Loucy (cell line): Measurements from ENCODE around the gene PLEK.

Experiments
- H2AFZ ChIP-seq: fragments of 200-600 bp; sonication (generic); 2 replicates; pipeline ENCODE4 v1.6.0; 2016; ENCODE audit warnings: antibody characterized with exemption, mild to moderate bottlenecking, low read length, moderate library complexity
- H3F3A ChIP-seq: fragments of 200-600 bp; 2 replicates; pipeline ENCODE4 v1.6.0; 2016; ENCODE audit warnings: antibody characterized with exemption, low read depth, mild to moderate bottlenecking
- H3K27me3 ChIP-seq: fragments of 200-600 bp; sonication (generic); 2 replicates; pipeline ENCODE4 v1.6.1; 2014; ENCODE audit warnings: low read length, mild to moderate bottlenecking; ENCODE audit not compliant: insufficient read depth, poor library complexity, severe bottlenecking
- H3K36me3 ChIP-seq: fragments of 200-600 bp; sonication (generic); 2 replicates; pipeline ENCODE4 v1.6.1; 2016; ENCODE audit warnings: low read length; ENCODE audit not compliant: insufficient read depth
- H3K4me1 ChIP-seq: fragments of 200-600 bp; sonication (generic); 2 replicates; pipeline ENCODE4 v1.5.1; 2014; ENCODE audit warnings: low read length, mild to moderate bottlenecking; ENCODE audit not compliant: insufficient read depth, poor library complexity, severe bottlenecking
- H3K4me2 ChIP-seq: fragments of 200-600 bp; sonication (generic); 2 replicates; pipeline ENCODE4 v1.6.0; 2014; ENCODE audit warnings: antibody characterized with exemption, low read length, low read depth, mild to moderate bottlenecking; ENCODE audit not compliant: poor library complexity, severe bottlenecking
- H3K4me3 ChIP-seq: fragments of 200-600 bp; sonication (generic); 2 replicates; pipeline ENCODE4 v1.5.1; 2014; ENCODE audit warnings: low read length, mild to moderate bottlenecking, mixed read lengths; ENCODE audit not compliant: poor library complexity, severe bottlenecking
- H3K79me2 ChIP-seq: fragments of 200-600 bp; sonication (generic); 2 replicates; pipeline ENCODE4 v1.6.1; 2014; ENCODE audit warnings: low read length; ENCODE audit not compliant: insufficient read depth
- H3K9ac ChIP-seq: fragments of 200-600 bp; sonication (generic); 2 replicates; pipeline ENCODE4 v1.6.0; 2014; ENCODE audit warnings: mild to moderate bottlenecking, low read depth, low read length, moderate library complexity; ENCODE audit not compliant: poor library complexity, severe bottlenecking
- H3K9me2 ChIP-seq: fragments of 200-600 bp; sonication (generic); replicated peaks from 2 replicates; pipeline ENCODE4 v1.6.1; 2016; ENCODE audit warnings: low read depth, low read length, mixed read lengths
- H3K9me3 ChIP-seq: fragments of 200-600 bp; sonication (generic); 2 replicates; pipeline ENCODE4 v1.6.1; 2014; ENCODE audit warnings: mild to moderate bottlenecking, antibody characterized with exemption, low read length, low read depth; ENCODE audit not compliant: insufficient read depth
- H4K20me1 ChIP-seq: fragments of 200-600 bp; sonication (generic); 2 replicates; pipeline ENCODE4 v1.6.0; 2014; ENCODE audit warnings: antibody characterized with exemption, low read length, mild to moderate bottlenecking; ENCODE audit not compliant: insufficient read depth, poor library complexity, severe bottlenecking
- CTCF ChIP-seq: fragments of 200-600 bp; sonication (generic); conservative IDR thresholded peaks from 2 replicates; pipeline ENCODE4 v1.5.1; 2014; ENCODE audit warnings: mild to moderate bottlenecking, antibody characterized with exemption, low read length
- EZH2phosphoT487 ChIP-seq: fragments of 200-600 bp; IDR thresholded peaks from 2 replicates; pipeline ENCODE4 v1.6.1; 2018; ENCODE audit warnings: antibody characterized with exemption, mild to moderate bottlenecking, moderate library complexity, borderline replicate concordance

Gene PLEK

GRCh38 chr2:68367953-68368653 is 3.0 kb downstream of the PLEK start:
- H3K4me3 ChIP-seq = no peak overlapping the region
- no peak overlapping the region for H3K4me2 ChIP-seq

GRCh38 chr2:68368654-68369336 is 3.7 kb downstream of the PLEK start:
- Histone ChIP-seq H3K79me2 (no peaks in the 10 kb centered on the region), H3K9ac (no peak overlapping the region), H3K9me2 (no peaks in the 10 kb centered on the region), H3F3A (no peaks in the 10 kb centered on the region; the same call in 1 of the 2 replicates), H3K4me3 (no peak overlapping the region), H3K27me3 (no peaks in the 10 kb centered on the region), H4K20me1 (no peaks in the 10 kb centered on the region), H3K4me1 (peaks cover 3% of the 10 kb centered on the region), H3K36me3 (no peaks in the 10 kb centered on the region), H2AFZ (0 out of 2 replicates have a peak overlapping the region, but pooled peaks have one; percentile 22), H3K9me3 (no peaks in the 10 kb centered on the region), H3K4me2 (no peak overlapping the region)
- TF ChIP-seq CTCF (no peak), EZH2phosphoT487 (no peak)

More at GRCh38 chr2:68367953-68368653, 3.0 kb downstream of the PLEK start:
- H2AFZ ChIP-seq = 0 out of 2 replicates have a peak overlapping the region, but pooled peaks have one; percentile 22
- H3K9me2 ChIP-seq = no peaks in the 10 kb centered on the region
- no peaks in the 10 kb centered on the region for H3K27me3 ChIP-seq
- H3F3A ChIP-seq = no peaks in the 10 kb centered on the region; the same call in 1 of the 2 replicates
- H4K20me1 ChIP-seq = no peaks in the 10 kb centered on the region
- no peaks in the 10 kb centered on the region for H3K36me3 ChIP-seq
- no peaks in the 10 kb centered on the region for H3K79me2 ChIP-seq
- no peaks in the 10 kb centered on the region for H3K9me3 ChIP-seq
- H3K4me1 ChIP-seq = peaks cover 3% of the 10 kb centered on the region
- no peak overlapping the region for H3K9ac ChIP-seq
- TF ChIP-seq CTCF (no peak), EZH2phosphoT487 (no peak)

- no peaks in the 10 kb centered on the region for H3K79me2 ChIP-seq
- H3K9ac ChIP-seq = no peak overlapping the region
- no peaks in the 10 kb centered on the region for H3K9me3 ChIP-seq
- H3K4me1 ChIP-seq = peaks cover 3% of the 10 kb centered on the region
- H3K27me3 ChIP-seq = no peaks in the 10 kb centered on the region
- H3K4me2 ChIP-seq = no peak overlapping the region
- TF ChIP-seq EZH2phosphoT487 (no peak), CTCF (no peak)
- no peak overlapping the region for H3K4me3 ChIP-seq
- no peaks in the 10 kb centered on the region for H3K36me3 ChIP-seq
- H4K20me1 ChIP-seq = no peaks in the 10 kb centered on the region
- H3F3A ChIP-seq = no peaks in the 10 kb centered on the region; the same call in 1 of the 2 replicates
- H2AFZ ChIP-seq = no peak overlapping the region
- H3K9me2 ChIP-seq = no peaks in the 10 kb centered on the region
These were observed 4.3 kb downstream of the PLEK start for GRCh38 chr2:68369337-68369734.
